ENCODE data around the gene MSN.

The MSN gene

GRCh38 chrX:65688403-65688871, 21.0 kb downstream of the MSN start:
- Mint-ChIP-seq H3K4me3 (peak overlapping the region; percentile 3), H3K36me3 (ENCODE audit: low read depth) (peaks cover 78% of the 10 kb centered on the region), H3K9me3 (no peaks in the 10 kb centered on the region)

GRCh38 chrX:65689377-65689776, 21.9 kb downstream of the MSN start:
- Mint-ChIP-seq H3K9me3 (no peaks in the 10 kb centered on the region), H3K4me3 (no peak overlapping the region), H3K27ac (peak overlapping the region; percentile 79), H3K36me3 (ENCODE audit: low read depth) (peaks cover 75% of the 10 kb centered on the region), H3K4me1 (ENCODE audit: low read depth) (peaks cover 86% of the 10 kb centered on the region), H3K27me3 (no peaks in the 10 kb centered on the region)
- DNase-seq: no peak

More at GRCh38 chrX:65688403-65688871, 21.0 kb downstream of the MSN start:
- Mint-ChIP-seq H3K27me3 (no peaks in the 10 kb centered on the region), H3K4me1 (ENCODE audit: low read depth) (peaks cover 86% of the 10 kb centered on the region), H3K27ac (peak overlapping the region; percentile 79)
- DNase-seq: no peak

- no peak for DNase-seq
- H3K27ac Mint-ChIP-seq: peak overlapping the region; percentile 79
- peaks cover 88% of the 10 kb centered on the region for H3K4me1 Mint-ChIP-seq (ENCODE audit: low read depth)
- peaks cover 76% of the 10 kb centered on the region for H3K36me3 Mint-ChIP-seq (ENCODE audit: low read depth)
- no peaks in the 10 kb centered on the region for H3K9me3 Mint-ChIP-seq
- H3K4me3 Mint-ChIP-seq: no peak overlapping the region
- no peaks in the 10 kb centered on the region for H3K27me3 Mint-ChIP-seq
Observed at GRCh38 chrX:65690057-65690855, 22.8 kb downstream of the MSN start.

GRCh38 chrX:65695849-65696449, 28.5 kb downstream of the MSN start:
- Mint-ChIP-seq H3K4me3 (peak overlapping the region; percentile 58), H3K27me3 (no peaks in the 10 kb centered on the region), H3K36me3 (ENCODE audit: low read depth) (peaks cover 77% of the 10 kb centered on the region), H3K4me1 (ENCODE audit: low read depth) (peaks cover 89% of the 10 kb centered on the region), H3K27ac (peak overlapping the region; percentile 92), H3K9me3 (no peaks in the 10 kb centered on the region)
- no peak for DNase-seq

GRCh38 chrX:65696613-65697012, 29.2 kb downstream of the MSN start:
- H3K36me3 Mint-ChIP-seq (ENCODE audit: low read depth): peaks cover 77% of the 10 kb centered on the region
- DNase-seq: no peak
- no peaks in the 10 kb centered on the region for H3K9me3 Mint-ChIP-seq
- H3K4me3 Mint-ChIP-seq: peak overlapping the region; percentile 58
- H3K27me3 Mint-ChIP-seq: no peaks in the 10 kb centered on the region
- H3K4me1 Mint-ChIP-seq (ENCODE audit: low read depth): peaks cover 92% of the 10 kb centered on the region
- peak overlapping the region; percentile 92 for H3K27ac Mint-ChIP-seq

DNA sequence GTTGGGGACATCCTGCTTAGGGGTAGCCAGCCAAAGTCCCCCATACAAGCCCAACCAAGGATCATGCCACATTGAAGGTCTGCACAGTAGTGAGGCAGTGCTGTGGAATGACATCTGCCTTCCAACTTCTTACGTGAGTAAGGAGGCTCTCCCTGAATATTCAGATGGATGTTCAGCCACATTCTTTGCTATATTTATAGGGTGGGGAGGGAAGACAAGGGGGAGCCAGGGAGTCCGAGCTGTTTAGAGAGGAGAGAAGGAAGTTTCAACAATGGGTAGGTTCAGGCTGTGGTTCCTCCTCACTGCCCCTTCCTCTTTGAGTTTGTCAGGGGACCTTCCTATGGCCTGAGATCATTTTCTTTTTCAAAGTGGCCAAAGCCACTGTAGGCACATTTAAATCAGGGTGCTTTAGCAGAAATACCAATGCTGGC, 29.8 kb downstream of the MSN start:
- H3K27me3 Mint-ChIP-seq: no peaks in the 10 kb centered on the region
- H3K9me3 Mint-ChIP-seq: no peaks in the 10 kb centered on the region
- no peak for DNase-seq
- peaks cover 90% of the 10 kb centered on the region for H3K4me1 Mint-ChIP-seq (ENCODE audit: low read depth)
- peaks cover 74% of the 10 kb centered on the region for H3K36me3 Mint-ChIP-seq (ENCODE audit: low read depth)
- H3K27ac Mint-ChIP-seq: peak overlapping the region; percentile 92
- H3K4me3 Mint-ChIP-seq: peak overlapping the region; percentile 58

DNA sequence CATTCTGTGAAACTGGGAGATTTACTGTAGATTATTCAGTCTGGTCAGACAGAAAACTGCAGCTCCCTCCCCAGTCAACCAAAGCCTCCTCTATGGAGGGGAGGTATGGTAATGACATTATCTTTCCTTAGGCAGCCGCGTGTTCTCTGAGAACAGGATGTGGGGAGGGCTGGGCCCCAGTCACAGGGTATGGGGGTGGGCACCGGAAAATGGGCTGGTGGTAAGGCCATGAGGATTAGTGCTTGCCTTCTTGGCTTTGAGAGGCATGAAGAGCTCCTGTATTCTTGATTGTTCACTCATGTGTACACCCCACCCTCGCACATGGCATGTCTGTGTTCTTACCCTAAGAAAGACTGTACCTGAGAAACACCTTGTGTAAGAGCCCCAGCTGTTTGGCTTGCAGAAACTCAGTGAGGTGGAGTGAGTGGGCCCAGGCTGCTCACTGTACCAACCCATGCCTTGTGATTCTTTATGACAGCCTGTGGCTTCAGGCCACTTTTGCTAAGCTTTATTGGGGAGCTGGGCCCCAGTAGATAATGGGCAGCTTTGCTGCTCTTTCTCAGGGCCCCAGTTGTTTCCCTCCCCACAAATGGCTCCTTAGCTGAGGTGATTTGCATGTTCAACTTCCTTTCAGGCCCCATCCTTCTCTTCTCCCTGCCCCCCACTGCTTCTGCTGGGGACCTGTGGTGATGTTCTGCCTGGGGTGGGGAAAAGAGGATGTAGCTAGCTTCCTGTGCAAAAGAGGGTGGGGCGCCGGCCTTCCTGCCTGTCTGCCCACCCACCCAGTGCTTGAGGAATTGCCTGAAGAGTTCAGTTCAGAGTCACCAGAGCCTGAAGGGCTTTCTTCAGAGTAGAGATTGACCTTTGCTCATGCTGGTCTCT, 30.7 kb downstream of the MSN start:
- Mint-ChIP-seq H3K27me3 (no peaks in the 10 kb centered on the region), H3K27ac (peak overlapping the region; percentile 92), H3K36me3 (ENCODE audit: low read depth) (peaks cover 77% of the 10 kb centered on the region), H3K9me3 (no peaks in the 10 kb centered on the region), H3K4me3 (peak overlapping the region; percentile 58), H3K4me1 (ENCODE audit: low read depth) (peaks cover 92% of the 10 kb centered on the region)
- DNase-seq: peak; percentile 80

- Mint-ChIP-seq H3K27me3 (no peaks in the 10 kb centered on the region), H3K9me3 (no peaks in the 10 kb centered on the region), H3K4me3 (no peak overlapping the region), H3K27ac (peak overlapping the region; percentile 93), H3K4me1 (ENCODE audit: low read depth) (peaks cover 94% of the 10 kb centered on the region), H3K36me3 (ENCODE audit: low read depth) (peaks cover 77% of the 10 kb centered on the region)
- no peak for DNase-seq
Observed at GRCh38 chrX:65702956-65703355, 35.5 kb downstream of the MSN start.

DNA sequence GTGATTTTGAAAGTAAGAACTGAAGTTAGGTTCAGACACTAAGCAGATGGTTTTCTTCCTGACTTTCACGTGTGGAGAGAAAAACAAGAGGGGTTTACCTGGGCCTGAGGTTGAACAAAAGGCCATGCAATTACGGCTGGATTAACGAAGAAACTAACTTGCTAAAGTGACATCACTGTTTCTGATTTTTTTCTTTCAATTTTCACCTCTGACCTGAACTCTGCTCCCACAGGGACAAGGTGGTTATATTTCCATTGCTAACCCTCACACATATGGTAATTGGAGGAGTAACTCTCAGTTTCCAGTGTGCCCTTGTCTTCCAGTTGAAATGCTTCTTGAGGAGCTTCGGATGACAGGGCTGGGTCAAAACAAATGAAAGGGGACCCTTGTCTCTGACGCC, 38.0 kb downstream of the MSN start:
- H3K27me3 Mint-ChIP-seq: no peaks in the 10 kb centered on the region
- H3K4me3 Mint-ChIP-seq: peak overlapping the region; percentile 37
- peak overlapping the region; percentile 93 for H3K27ac Mint-ChIP-seq
- no peaks in the 10 kb centered on the region for H3K9me3 Mint-ChIP-seq
- peaks cover 81% of the 10 kb centered on the region for H3K4me1 Mint-ChIP-seq (ENCODE audit: low read depth)
- no peak for DNase-seq
- H3K36me3 Mint-ChIP-seq (ENCODE audit: low read depth): peaks cover 76% of the 10 kb centered on the region

DNA sequence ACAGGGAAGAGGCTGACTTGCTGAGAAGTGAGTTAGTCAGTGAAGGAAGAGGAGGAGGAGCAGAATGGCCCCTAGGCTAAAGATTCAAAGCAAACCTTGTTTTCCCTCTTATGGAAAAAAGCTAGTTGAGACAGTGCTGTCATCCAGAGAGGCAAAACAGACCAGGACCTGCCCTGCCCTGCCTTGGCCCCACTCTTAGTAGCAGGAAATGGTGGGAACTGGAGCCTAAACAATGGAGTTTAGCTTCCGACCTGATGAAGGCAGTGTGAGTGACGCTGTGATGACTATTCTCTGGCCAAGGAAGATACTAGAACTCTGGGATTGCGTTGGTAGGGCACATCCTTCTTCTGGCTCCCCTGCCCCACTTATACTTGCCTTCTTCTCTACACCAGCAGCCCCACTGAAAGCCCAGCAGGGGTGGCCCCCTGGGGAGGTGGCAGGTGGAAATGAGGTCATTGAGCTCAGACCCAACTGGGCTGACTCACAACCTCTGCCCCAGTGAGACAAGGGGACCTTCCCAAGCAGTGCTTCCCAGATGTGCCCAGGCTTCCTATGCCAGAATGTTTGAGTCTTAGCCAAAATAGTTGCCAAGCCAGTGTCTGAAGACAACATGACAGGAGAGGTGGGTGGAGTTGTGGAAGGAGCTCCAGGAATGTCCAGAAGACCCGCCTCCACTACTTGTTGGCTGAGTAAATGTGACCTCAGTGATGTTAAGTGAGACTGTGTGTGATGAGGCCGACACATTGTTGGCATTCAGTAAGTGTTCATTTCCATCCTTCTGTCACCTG, 38.8 kb downstream of the MSN start:
- peak overlapping the region; percentile 47 for H3K4me3 Mint-ChIP-seq

DNA sequence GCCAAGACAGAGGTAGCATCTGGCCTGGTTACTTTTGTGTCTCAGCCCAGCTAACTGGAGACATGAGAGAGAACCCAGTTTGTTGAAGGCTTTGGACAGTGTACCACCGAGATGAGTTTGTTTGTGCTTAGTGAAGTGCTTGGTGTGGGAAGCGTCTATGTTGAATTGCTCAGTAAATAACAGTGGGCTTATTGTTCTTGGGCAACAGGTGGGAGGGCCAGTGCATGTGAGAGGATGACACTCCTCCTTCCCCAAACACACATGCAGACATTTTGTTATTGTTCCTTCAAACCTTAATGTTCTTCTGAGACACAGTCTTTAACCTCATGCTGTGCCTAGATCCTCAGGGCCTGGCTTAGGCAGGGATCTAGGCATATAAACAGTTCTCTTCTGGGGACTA, 39.7 kb downstream of the MSN start:
- peaks cover 67% of the 10 kb centered on the region for H3K36me3 Mint-ChIP-seq (ENCODE audit: low read depth)
- peaks cover 72% of the 10 kb centered on the region for H3K4me1 Mint-ChIP-seq (ENCODE audit: low read depth)
- no peaks in the 10 kb centered on the region for H3K9me3 Mint-ChIP-seq
- H3K27ac Mint-ChIP-seq: peak overlapping the region; percentile 93
- peak overlapping the region; percentile 18 for H3K4me3 Mint-ChIP-seq
- H3K27me3 Mint-ChIP-seq: no peaks in the 10 kb centered on the region
- no peak for DNase-seq

More for the DNA sequence above, 38.8 kb downstream of the MSN start:
- DNase-seq: peak; percentile 73
- peaks cover 68% of the 10 kb centered on the region for H3K36me3 Mint-ChIP-seq (ENCODE audit: low read depth)
- H3K4me1 Mint-ChIP-seq (ENCODE audit: low read depth): peaks cover 73% of the 10 kb centered on the region
- no peaks in the 10 kb centered on the region for H3K27me3 Mint-ChIP-seq
- peak overlapping the region; percentile 93 for H3K27ac Mint-ChIP-seq
- no peaks in the 10 kb centered on the region for H3K9me3 Mint-ChIP-seq

DNA sequence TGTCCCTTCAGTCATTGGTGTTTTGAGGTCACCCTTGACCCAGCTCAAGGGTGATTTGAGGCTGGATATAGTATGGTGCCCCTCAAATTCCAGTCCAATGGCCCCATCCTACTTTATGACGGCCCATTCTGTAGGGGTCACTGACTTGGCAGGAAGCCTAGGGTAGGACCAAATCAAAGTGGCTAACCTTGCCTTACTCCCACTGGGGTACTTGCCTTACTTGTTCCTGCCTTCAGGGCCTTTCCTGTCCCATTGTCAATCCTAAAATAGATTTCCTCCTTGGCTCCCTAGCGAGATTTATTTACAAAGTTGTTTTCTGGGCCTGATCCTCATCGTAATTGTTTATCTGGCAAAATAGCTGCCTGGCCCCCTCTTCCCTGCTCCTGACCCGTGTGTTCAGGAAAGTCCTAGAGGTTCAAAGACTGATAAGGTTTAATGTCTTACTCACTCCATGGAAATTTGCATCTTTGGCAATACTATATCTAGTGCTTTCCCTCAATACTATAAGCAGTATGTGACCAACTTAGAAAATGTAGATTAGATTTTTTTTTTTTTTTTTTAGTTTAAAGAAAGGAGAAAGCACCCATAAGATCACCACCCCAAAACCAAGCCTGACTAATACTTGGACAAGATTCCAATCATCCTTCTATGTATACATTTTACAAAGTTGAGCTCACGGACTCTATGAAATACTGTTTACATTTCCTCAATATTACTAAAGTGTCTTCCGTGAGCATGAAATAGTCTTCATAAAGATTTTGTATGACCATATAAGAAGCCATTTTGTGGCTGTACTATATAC, 44.8 kb downstream of the MSN start:
- peaks cover 68% of the 10 kb centered on the region for H3K36me3 Mint-ChIP-seq (ENCODE audit: low read depth)
- DNase-seq: no peak
- no peaks in the 10 kb centered on the region for H3K9me3 Mint-ChIP-seq
- H3K27ac Mint-ChIP-seq: peak overlapping the region; percentile 62
- peaks cover 8% of the 10 kb centered on the region for H3K27me3 Mint-ChIP-seq
- H3K4me1 Mint-ChIP-seq (ENCODE audit: low read depth): peaks cover 67% of the 10 kb centered on the region
- no peak overlapping the region for H3K4me3 Mint-ChIP-seq

- no peak overlapping the region for H3K4me3 Mint-ChIP-seq
- peaks cover 26% of the 10 kb centered on the region for H3K27me3 Mint-ChIP-seq
- peaks cover 78% of the 10 kb centered on the region for H3K36me3 Mint-ChIP-seq (ENCODE audit: low read depth)
- no peaks in the 10 kb centered on the region for H3K9me3 Mint-ChIP-seq
- no peak for DNase-seq
- H3K4me1 Mint-ChIP-seq (ENCODE audit: low read depth): peaks cover 93% of the 10 kb centered on the region
- H3K27ac Mint-ChIP-seq: peak overlapping the region; percentile 65
Observed at GRCh38 chrX:65718538-65718937, 51.1 kb downstream of the MSN start.

All from activated T-cell treated with anti-CD3 and anti-CD28 coated beads, Interleukin-2, amount 50 U/mL, for 24 hours (primary cell).